ENCODE measurements around the gene MLXIP. TPM values are rescaled to one million over a fixed set of nuclear protein-coding genes. Genes with fewer than 3 reads are reported as not detected.

MLXIP gene
- total and polyA plus RNA-seq, 2 of the 8 experiments (the other 6 are each of a cell fraction or from before 2014, with no cell fraction given) = 5.5 to 40.5 TPM

DNA sequence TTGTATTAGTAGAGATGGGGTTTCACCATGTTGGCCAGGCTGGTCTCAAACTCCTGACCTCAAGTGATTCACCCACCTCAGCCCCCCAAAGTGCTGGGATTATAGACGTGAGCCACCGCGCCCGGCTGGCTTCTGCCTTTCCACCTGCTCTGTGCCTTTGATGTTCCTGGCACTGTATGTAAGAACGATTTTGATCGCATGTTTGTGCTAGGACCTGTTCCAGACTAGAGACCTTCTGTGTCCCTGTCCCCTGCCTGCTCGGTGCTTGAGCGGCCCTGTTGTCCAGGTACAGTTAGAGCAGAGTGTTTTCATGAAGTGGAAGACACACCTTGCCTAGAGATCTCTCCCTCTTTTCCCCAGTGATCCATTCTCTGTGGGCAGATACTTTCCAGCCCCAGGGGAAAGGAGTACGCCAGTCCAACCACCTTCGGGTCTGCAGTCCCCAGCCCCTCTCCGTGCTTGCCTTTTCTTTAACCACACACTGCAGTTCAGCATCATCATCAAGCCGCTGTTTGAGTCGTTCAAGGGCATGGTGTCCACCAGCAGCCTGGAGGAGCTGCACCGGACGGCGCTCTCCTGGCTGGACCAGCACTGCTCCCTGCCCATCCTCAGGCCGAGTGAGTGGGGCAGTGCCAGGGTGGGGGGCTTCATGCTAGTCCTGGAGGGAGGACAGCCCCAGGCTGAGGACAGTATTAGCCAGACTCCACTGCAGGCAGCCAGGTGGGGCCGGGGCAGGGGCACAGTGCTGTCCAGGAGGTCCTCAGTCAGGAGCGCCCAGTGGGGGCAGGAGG is 62.1 kb downstream of the MLXIP start:
- no peaks in the 10 kb centered on the region for H3K79me1 ChIP-seq (ENCODE audit: low read depth, low read length)
- no peak overlapping the region for H3K14ac ChIP-seq (ENCODE audit: insufficient read length)
- CTCF ChIA-PET (ENCODE audit: partially characterized antibody) = interaction anchor here (0.6 to 1.0 kb wide), 7 partner anchors 11 to 129 kb away, joined by 3 to 5 read pairs (median 3); no protein-coding TSS in a partner anchor

More for the DNA sequence above, 62.1 kb downstream of the MLXIP start:
- TF ChIP-seq PHF8 (conservative IDR thresholded peaks at IDR 0.05; ENCODE audit: low read depth, low read length) = no peak
- TF ChIP-seq RFX5 (IDR thresholded peaks at IDR 0.05; ENCODE audit: borderline replicate concordance, low read depth, low read length) = no peak
- no peak for TF ChIP-seq POU5F1 (IDR thresholded peaks at IDR 0.05; ENCODE audit: low read depth, low read length)
- no peak for TF ChIP-seq SP2 (IDR thresholded peaks at IDR 0.05; ENCODE audit: low read length)
- no peak for TF ChIP-seq EZH2 (IDR thresholded peaks at IDR 0.05; ENCODE audit: low read depth, low read length, severe bottlenecking)
- no peak for TF ChIP-seq HDAC6 (IDR thresholded peaks at IDR 0.05; ENCODE audit: low read depth, low read length)
- FAIRE-seq = no peak
- no peak overlapping the region for H2BK15ac ChIP-seq (ENCODE audit: low read length)
- no peak overlapping the region for H4K91ac ChIP-seq (replicated peaks; ENCODE audit: insufficient read length, low read length)
- H4K5ac ChIP-seq (ENCODE audit: insufficient read length, low read depth, low read length) = no peak overlapping the region
- no peak overlapping the region for H3K4me3 ChIP-seq (ENCODE audit: extremely low read depth in 1 of 4, insufficient read depth in 2 of 4, low read depth in 3 of 4, low read length in 4 of 4)
- H2BK20ac ChIP-seq (ENCODE audit: low read length) = no peak overlapping the region
- no peaks in the 10 kb centered on the region for H3K23me2 ChIP-seq (ENCODE audit: low read depth, low read length)
- no peaks in the 10 kb centered on the region for H3K79me2 ChIP-seq (ENCODE audit: control insufficient read depth in 1 of 2, insufficient read depth in 2 of 2, low read length in 2 of 2)
- H3K9ac ChIP-seq (replicated peaks in 1 of 4; ENCODE audit: extremely low read depth in 1 of 4, low read depth in 3 of 4, low read length in 3 of 4) = no peak overlapping the region
- H2BK5ac ChIP-seq (ENCODE audit: low read depth, low read length) = no peak overlapping the region
- H3K18ac ChIP-seq (ENCODE audit: extremely low read depth, low read length) = no peak overlapping the region
- H2BK12ac ChIP-seq (ENCODE audit: low read depth, low read length) = no peak overlapping the region
- H3K56ac ChIP-seq (replicated peaks; ENCODE audit: insufficient read length, low read depth, low read length) = no peak overlapping the region
- H4K8ac ChIP-seq (ENCODE audit: extremely low read depth, insufficient read depth, low read length) = no peak overlapping the region
- no peak for DNase-seq (ENCODE audit: low read depth in 1 of 2, low spot score in 2 of 2)
- H3K4me1 ChIP-seq (replicated peaks in 1 of 4; ENCODE audit: control insufficient read depth in 3 of 4, insufficient read depth in 4 of 4, low read length in 3 of 4) = peaks cover 0 to 8% (median 3%) of the 10 kb centered on the region in 4 experiments; a peak in 5 of 7 replicates
- H4K20me1 ChIP-seq (replicated peaks in 1 of 2; ENCODE audit: control insufficient read depth in 1 of 2, insufficient read depth in 2 of 2, low read length in 2 of 2) = no peaks in the 10 kb centered on the region
- H2AFZ ChIP-seq (ENCODE audit: low read length) = no peak overlapping the region
- H3K4me2 ChIP-seq (ENCODE audit: insufficient read depth in 1 of 2, low read depth in 2 of 2, low read length in 2 of 2) = no peak overlapping the region
- no peak overlapping the region for H2AK5ac ChIP-seq (ENCODE audit: low read depth, low read length)
- POLR2A ChIA-PET (ENCODE audit: partially characterized antibody) = interaction anchor here (0.6 to 2.5 kb wide), 2 partner anchors 72 to 130 kb away, joined by 4 to 5 read pairs; no protein-coding TSS in a partner anchor
- no peak overlapping the region for H3K27ac ChIP-seq (ENCODE audit: low read depth, low read length)
- no peaks in the 10 kb centered on the region; a peak in 1 of 7 replicates for H3K27me3 ChIP-seq (replicated peaks in 1 of 4; ENCODE audit: control insufficient read depth in 3 of 4, extremely low read depth in 1 of 4, insufficient read depth in 3 of 4, low read length in 3 of 4)
- no peak overlapping the region for H3K23ac ChIP-seq (ENCODE audit: insufficient read length)
- peaks cover 2 to 25% (median 15%) of the 10 kb centered on the region in 4 experiments; a peak in 6 of 8 replicates for H3K36me3 ChIP-seq (ENCODE audit: control insufficient read depth in 2 of 4, insufficient read depth in 4 of 4, low read length in 3 of 4)
- WGBS, 2 experiments (ENCODE audit: extremely low coverage in 1 of 2, insufficient coverage in 1 of 2, insufficient read length in 1 of 2, insufficient replicate concordance in 2 of 2, low coverage in 1 of 2, low lambda C conversion rate in 2 of 2, missing lambda C conversion rate in 1 of 2) = 95% methylated on average over 19 of the region's 19 CpGs; no CpG with 5 or more reads in 1 of the 2 experiments
- no peak overlapping the region for H2BK120ac ChIP-seq (replicated peaks; ENCODE audit: low read depth, low read length)
- peaks cover 23 to 30% of the 10 kb centered on the region in 2 experiments for H3K9me3 ChIP-seq (ENCODE audit: insufficient read depth in 2 of 2, low read depth in 1 of 2, low read length in 1 of 2)
- no peak overlapping the region for H3K4ac ChIP-seq (replicated peaks; ENCODE audit: insufficient read length, low read depth, low read length)
